ENCODE data around the gene LCLAT1.

The LCLAT1 gene

GRCh38 chr2:30514848-30515435 lies 67.9 kb downstream of the LCLAT1 start:
- DNase-seq, result no peak
- no peak for TF ChIP-seq GATA1 (IDR thresholded peaks at IDR 0.05; ENCODE audit: low read depth, low read length)

- DNase-seq, result no peak
- TF ChIP-seq POLR2A (IDR thresholded peaks at IDR 0.05; ENCODE audit: low read length), result no peak
- no peak for TF ChIP-seq GATA1 (IDR thresholded peaks at IDR 0.05; ENCODE audit: low read depth, low read length)
Observed at GRCh38 chr2:30516166-30516565, 69.1 kb downstream of the LCLAT1 start.

GRCh38 chr2:30519796-30520195 lies 72.8 kb downstream of the LCLAT1 start:
- DNase-seq, result no peak
- no peak for TF ChIP-seq POLR2A (IDR thresholded peaks at IDR 0.05; ENCODE audit: low read length)
- TF ChIP-seq GATA1 (IDR thresholded peaks at IDR 0.05; ENCODE audit: low read depth, low read length), result no peak

GRCh38 chr2:30522421-30522820 lies 75.4 kb downstream of the LCLAT1 start:
- TF ChIP-seq POLR2A (IDR thresholded peaks at IDR 0.05; ENCODE audit: low read length), result no peak
- DNase-seq, result no peak

GRCh38 chr2:30527411-30527810 lies 80.4 kb downstream of the LCLAT1 start:
- TF ChIP-seq POLR2A (IDR thresholded peaks at IDR 0.05; ENCODE audit: low read length) (no peak), GATA1 (IDR thresholded peaks at IDR 0.05; ENCODE audit: low read depth, low read length) (no peak)
- no peak for DNase-seq

GRCh38 chr2:30527859-30528258 lies 80.8 kb downstream of the LCLAT1 start:
- TF ChIP-seq POLR2A (IDR thresholded peaks at IDR 0.05; ENCODE audit: low read length) (no peak), GATA1 (IDR thresholded peaks at IDR 0.05; ENCODE audit: low read depth, low read length) (no peak)
- DNase-seq, result no peak

GRCh38 chr2:30530346-30530745 lies 83.3 kb downstream of the LCLAT1 start:
- no peak for DNase-seq
- TF ChIP-seq GATA1 (IDR thresholded peaks at IDR 0.05; ENCODE audit: low read depth, low read length), result no peak
- no peak for TF ChIP-seq POLR2A (IDR thresholded peaks at IDR 0.05; ENCODE audit: low read length)

GRCh38 chr2:30541680-30542079 lies 94.6 kb downstream of the LCLAT1 start:
- DNase-seq, result no peak
- TF ChIP-seq GATA1 (IDR thresholded peaks at IDR 0.05; ENCODE audit: low read depth, low read length), result no peak
- TF ChIP-seq POLR2A (IDR thresholded peaks at IDR 0.05; ENCODE audit: low read length), result no peak

- no peak for DNase-seq
- TF ChIP-seq POLR2A (IDR thresholded peaks at IDR 0.05; ENCODE audit: low read length) (no peak), GATA1 (IDR thresholded peaks at IDR 0.05; ENCODE audit: low read depth, low read length) (no peak)
Observed at GRCh38 chr2:30545875-30546274, 98.8 kb downstream of the LCLAT1 start.

- no peak for TF ChIP-seq GATA1 (IDR thresholded peaks at IDR 0.05; ENCODE audit: low read depth, low read length)
- no peak for TF ChIP-seq POLR2A (IDR thresholded peaks at IDR 0.05; ENCODE audit: low read length)
- DNase-seq, result no peak
Observed at GRCh38 chr2:30548386-30548785, 101.3 kb downstream of the LCLAT1 start.

GRCh38 chr2:30549096-30549495 lies 102.0 kb downstream of the LCLAT1 start:
- no peak for TF ChIP-seq POLR2A (IDR thresholded peaks at IDR 0.05; ENCODE audit: low read length)
- TF ChIP-seq GATA1 (IDR thresholded peaks at IDR 0.05; ENCODE audit: low read depth, low read length), result no peak
- DNase-seq, result no peak

- DNase-seq, result no peak
- TF ChIP-seq POLR2A (IDR thresholded peaks at IDR 0.05; ENCODE audit: low read length), result no peak
- TF ChIP-seq GATA1 (IDR thresholded peaks at IDR 0.05; ENCODE audit: low read depth, low read length), result no peak
Observed at GRCh38 chr2:30559544-30560275, 112.7 kb downstream of the LCLAT1 start.

- DNase-seq, result no peak
Observed at GRCh38 chr2:30561349-30561748, 114.3 kb downstream of the LCLAT1 start.

GRCh38 chr2:30565851-30566358 lies 118.9 kb downstream of the LCLAT1 start:
- DNase-seq, result no peak

More at GRCh38 chr2:30561349-30561748, 114.3 kb downstream of the LCLAT1 start:
- no peak for TF ChIP-seq POLR2A (IDR thresholded peaks at IDR 0.05; ENCODE audit: low read length)
- TF ChIP-seq GATA1 (IDR thresholded peaks at IDR 0.05; ENCODE audit: low read depth, low read length), result no peak

GRCh38 chr2:30566631-30567030 lies 119.6 kb downstream of the LCLAT1 start:
- no peak for DNase-seq
- TF ChIP-seq POLR2A (IDR thresholded peaks at IDR 0.05; ENCODE audit: low read length) (no peak), GATA1 (IDR thresholded peaks at IDR 0.05; ENCODE audit: low read depth, low read length) (no peak)

More at GRCh38 chr2:30565851-30566358, 118.9 kb downstream of the LCLAT1 start:
- TF ChIP-seq POLR2A (IDR thresholded peaks at IDR 0.05; ENCODE audit: low read length), result no peak
- no peak for TF ChIP-seq GATA1 (IDR thresholded peaks at IDR 0.05; ENCODE audit: low read depth, low read length)

All from erythroblast (primary cell).